NCI-H2196 (cell line): ENCODE results near the gene CMSS1.

Source experiments
- DNase-seq: peaks from one replicate; lab custom pipeline; 2025; ENCODE audit not compliant: unreplicated experiment; lab: John Stamatoyannopoulos, UW

CMSS1 gene

DNA sequence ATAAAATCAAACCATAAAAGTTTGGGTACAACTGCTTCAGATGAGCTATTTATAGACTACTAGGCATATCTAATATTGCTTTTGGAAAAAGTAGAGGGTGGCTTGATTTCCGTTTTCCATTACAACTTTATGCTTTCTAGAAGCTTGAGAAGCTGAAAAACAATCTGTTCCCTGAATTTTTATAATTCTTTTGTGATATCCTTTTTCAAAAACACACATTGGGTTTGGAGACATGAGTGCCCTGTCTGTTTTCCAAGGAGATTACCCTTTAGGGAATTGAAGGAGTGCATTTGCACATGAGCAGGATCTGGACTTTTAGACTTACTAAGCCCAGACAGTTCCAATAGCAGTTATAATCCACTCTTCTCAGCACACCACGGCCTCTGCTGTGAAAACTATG is 346.1 kb downstream of the CMSS1 start:
- no peak for DNase-seq

DNA sequence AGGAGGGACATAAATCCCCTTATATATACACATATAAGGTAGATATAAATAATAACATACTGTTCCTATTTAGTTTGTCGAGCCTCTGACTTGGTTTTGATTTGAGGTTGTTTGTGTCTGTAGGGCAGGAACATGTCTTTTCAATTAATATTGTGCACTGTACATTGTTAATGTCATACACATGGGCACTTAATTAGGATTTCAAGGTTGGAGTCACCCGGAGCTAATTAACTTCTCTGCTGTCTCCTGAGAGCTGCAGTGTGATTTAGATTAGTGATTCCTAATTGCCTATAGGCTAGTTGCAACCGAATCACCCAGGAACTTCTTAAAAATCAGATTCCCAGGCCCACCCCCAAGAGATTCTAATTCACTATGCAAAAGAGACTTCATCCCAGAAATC is 347.1 kb downstream of the CMSS1 start:
- DNase-seq: no peak

DNA sequence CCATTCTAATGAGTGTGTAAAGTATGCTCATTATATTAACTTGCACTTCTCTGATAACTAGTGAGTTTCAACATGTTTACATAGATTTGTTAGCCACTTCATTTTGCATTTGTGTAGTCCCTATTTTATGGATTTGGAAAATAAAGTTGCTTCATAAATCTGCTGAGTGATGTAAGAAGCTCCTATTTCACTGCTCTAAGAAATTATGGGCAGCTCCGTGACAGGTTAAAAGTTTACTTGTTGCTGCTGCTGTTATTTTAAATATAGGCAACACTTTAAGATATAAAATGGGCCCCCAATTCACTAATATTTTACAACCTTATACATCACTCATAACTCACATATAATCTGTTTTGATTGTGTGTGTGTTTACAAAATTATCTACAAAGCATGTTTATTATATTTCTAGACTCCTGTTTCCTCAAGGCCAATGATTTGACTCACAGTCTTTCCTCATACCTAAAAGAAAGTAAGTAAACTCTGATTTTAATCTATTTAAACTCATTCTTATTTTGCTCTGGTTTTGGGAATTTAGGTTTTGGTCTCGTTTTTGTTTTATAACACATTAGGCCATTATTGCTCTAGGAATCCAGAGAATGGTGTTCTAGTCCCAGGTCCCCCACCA is 348.4 kb downstream of the CMSS1 start:
- DNase-seq: no peak

DNA sequence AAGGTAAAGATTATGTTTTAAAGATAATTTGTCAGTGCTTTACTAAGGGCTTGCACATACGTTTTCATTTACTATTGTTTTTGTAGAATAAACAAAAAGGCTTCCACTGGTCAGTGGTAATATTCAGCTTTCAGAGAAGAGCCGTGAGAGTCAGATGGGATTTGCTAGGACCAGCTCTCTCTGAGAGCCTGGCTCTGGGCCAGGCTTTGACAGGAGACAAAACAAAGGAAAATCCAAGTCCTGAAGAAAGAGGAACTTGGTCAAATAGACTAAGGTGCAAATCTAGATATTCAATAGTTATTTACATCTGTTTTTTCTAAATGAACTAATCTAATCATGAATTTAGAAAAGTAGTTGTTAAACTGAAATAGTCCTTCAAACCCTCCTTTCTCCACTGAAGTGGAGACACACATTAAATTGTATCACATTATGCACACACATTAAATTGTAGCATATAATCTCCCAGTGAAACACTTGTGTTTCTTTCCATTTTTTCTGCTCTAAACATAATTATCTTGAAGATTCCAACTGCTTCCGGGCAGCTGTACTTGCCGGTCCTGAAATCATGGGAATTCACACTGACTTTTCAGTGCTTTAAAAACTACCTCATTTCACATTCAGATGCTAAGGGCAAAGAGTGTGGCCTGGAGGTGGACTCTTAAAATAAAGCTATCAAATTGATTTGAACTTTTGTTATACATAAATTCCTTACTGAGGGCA is 351.7 kb downstream of the CMSS1 start:
- DNase-seq: peak; percentile 13

DNA sequence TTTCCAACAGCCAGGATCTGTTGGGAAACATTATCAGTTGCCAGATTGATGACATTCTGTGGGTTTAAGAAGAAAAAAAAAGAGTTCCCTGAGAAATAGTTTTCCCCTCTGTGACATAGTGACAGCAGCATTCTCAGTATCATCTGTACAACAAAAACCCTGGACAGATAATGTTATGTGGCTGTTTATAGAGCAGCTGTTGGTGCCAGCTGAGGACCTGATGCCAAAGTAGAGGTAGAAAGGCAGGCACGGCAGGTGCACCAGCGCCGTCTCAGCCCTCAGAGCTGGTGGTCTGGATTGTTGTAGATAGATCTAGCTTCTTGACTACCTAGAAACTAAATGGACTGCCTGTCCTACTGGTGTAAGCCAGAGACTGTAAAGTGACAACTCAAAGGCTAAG is 352.8 kb downstream of the CMSS1 start:
- no peak for DNase-seq

DNA sequence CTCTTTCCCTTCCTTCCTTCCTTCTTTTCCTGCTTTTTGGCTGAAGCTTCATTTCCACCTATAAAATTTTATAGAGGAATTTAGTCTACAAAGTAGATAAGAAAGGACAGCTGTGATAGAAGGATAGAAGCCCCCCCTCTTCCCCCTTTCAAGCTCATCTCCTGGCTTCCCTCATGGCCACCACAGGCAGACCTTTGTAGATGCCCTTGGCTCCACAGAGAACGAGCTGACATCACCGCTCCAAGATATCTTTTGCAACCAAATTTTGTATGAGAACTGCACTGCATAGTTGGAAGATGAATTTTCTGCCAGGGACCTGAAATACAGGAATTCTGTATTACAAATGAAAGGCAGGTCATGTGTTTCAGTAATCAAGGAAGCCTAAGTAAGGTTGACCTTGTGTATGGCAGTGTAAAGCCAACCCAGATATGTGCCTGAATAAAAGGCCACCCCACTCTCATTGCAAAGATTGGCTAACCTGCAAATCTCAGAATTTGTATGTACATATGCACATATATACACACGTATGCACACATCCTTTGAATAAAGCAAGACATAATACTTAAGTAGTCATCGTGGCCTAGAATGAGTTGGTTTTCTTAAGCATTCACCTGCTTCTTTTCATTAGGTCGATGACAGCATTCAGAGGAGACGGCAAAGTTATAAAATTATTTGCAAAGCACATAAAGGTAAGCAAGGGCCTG is 353.7 kb downstream of the CMSS1 start:
- DNase-seq: no peak

DNA sequence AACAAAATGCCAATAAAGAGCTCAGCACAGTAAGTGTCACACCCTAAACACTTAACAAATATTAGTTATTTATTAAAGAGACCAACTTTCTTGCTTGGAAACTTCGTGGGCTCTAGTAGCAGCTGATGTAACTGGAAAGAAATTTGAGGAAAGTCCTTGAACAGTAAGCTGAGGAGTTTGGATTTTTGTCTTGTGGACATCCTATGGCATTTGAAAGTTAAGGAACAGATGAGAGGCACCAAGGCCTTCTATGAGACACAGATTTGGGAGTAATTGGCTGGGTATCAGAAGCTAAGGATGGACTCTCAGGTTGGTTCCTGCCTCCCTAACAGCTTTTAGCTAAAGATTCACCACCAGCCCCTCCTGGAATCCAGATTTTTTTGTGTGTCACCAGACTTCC is 356.3 kb downstream of the CMSS1 start:
- no peak for DNase-seq

DNA sequence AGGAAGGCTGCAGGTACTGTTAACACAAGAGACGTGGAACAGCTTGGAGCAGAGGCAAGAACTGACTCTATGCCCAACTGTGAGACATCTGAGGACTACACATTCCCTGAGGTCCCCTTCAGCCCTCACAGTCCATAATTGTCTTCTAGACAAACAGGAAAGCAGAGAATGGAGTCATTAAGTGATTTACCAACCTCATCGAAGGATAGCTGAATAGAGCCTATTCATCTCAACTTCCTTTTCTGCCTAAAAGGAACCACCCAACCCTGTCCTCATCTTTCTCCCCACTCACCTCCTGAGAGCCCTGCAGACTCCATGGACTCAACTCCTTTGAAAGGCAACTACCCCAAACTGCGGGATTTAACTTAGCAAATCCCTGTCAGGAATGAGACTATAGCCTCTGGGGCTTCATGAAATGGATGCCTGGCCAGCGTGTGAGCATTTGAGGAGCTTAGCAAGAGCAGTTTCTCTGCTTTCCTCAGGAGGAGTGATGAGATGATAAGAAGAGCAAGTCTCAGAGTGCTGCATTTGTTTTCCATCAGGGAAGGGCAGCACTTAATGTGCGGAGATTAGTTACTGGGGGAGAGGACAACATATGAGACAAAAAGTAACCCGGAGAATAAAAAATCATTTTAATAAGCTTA is 358.1 kb downstream of the CMSS1 start:
- DNase-seq: no peak

DNA sequence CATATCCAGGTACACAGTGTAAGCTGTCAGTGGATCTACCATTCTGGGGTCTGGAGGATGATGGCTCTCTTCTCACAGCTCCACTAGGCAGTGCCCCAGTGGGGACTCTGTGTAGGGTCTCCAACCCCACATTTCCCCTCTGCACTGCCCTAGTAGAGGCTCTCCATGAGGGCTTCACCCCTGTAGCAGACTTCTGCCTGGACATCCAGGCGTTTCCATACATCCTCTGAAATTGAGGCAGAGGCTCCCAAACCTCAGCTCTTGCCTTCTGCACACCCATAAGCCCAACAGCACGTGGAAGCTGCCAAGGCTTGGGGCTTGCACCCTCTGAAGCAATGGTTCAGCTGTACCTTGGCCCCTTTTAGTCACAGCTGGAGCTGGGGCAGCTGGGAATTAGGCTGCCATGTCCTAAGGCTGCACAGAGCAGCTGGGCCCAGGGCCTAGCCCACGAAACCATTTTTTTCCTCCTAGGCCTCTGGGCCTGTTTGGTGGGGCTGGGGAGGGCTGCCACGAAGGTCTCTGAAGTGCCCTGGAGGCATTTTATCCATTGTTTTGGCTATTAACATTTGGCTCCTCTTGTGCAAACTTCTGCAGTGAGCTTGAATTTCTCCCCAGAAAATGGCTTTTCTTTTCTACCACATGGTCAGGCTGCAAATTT is 362.2 kb downstream of the CMSS1 start:
- DNase-seq: no peak

DNA sequence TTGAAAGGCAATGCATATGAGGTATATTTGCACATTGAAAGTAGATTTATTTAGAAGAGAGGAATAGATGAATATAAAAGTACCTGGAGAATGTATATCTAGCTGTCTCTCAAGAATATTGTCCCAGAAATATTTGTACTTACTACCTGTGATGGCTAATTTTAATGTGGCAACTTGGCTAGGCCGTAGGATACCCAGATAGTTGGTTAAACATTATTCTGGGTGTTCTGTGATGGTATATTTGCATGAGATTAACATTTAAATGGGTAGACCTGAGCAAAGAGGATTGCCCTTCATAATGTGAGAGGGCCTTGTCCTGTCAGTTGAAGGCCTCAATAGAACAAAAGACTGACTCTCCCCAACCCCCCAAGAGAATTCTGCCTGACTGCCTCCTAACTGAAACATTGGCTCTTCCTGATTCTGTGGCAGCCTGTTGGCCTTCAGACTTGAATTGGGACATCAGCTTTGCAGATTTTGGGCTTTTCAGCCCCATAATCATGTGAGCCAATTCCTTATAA is 366.0 kb downstream of the CMSS1 start:
- DNase-seq: no peak

DNA sequence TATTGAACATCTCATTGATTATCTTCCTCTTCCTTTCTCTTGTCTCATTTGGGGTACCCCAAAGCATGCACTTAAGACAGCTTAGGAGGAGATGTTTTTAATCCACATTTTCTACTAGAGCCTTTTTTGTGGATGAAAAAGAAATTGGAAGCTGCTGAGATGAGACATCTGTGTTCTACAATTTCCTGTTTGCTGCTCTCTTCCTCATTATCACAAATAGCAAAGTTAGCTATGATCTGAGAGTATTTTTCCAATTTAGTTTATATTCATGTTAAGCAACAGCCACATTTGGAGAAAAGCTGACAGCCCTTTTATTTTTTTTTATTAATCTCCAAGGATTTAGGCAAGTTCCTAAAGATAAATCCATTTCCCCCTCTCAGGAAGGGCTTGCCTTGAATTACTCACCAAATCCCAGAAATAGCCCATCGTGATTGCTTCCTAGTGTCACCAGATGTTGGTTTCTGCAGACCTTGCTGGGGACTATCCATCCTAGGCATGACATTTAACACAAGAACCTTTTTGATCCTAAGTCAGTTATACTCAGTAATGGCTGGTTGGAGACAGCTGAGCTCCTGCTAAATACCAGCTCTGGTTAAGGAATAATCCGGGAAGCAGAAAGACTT is 367.4 kb downstream of the CMSS1 start:
- DNase-seq: no peak

DNA sequence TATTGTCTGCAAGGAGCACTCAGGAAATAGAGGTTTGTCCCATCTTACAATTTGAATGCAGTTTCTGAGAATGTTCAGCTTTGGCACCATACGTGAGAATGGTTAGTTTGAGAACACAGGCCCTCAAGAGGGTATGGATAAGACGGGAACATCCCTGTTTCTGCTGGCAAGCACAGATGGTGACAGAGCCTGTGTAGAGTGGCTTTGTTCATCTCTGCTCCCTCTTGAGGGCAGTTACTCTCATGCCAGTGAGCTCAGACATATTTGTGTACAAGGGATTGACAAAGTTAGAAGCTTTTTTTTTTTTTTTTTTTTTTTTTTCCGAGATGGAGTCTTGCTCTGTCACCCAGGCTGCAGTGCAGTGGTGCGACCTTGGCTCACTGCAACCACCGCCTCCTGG is 368.2 kb downstream of the CMSS1 start:
- no peak for DNase-seq

DNA sequence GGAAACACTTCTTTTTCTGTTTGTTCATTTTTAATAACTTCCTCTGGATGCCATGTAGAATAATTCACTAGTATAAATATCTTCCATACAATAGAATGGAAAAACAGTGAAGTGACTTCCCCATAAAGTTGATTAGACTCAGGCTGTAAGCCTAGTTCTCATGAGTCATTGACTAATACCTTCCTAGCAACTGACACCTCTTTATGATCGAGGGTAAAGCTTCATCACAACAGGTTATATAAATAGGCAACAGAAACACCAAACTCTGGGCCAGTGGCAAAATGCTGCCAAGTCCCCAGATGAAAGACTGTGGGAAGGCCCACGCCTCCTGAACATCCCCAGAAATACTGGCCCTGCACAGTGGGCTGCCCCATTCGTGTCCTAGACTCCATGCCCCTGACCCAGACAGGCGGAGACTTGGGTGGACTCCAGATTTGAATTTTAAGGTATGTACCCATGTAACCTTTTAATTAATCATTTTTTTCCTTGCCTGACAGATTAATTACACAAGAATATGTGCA is 371.8 kb downstream of the CMSS1 start:
- no peak for DNase-seq

DNA sequence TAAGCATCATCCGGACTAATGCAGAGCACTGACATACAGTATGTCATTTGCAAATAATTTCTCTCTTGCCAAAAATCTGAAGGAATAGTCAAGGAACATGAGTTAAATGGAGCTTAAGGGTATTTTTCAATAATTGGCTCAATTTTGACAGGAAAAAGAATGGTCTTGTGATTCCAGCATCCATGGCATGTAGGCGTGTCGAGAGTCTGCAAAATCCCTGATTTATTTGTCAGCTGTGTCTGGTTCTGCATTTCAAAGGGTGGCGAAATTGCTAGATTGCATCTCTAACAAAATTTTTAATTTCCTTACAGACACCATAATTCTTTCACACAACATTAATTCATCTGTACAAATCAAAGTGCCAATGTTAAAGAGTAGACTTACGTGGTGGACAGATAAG is 377.7 kb downstream of the CMSS1 start:
- DNase-seq: no peak

DNA sequence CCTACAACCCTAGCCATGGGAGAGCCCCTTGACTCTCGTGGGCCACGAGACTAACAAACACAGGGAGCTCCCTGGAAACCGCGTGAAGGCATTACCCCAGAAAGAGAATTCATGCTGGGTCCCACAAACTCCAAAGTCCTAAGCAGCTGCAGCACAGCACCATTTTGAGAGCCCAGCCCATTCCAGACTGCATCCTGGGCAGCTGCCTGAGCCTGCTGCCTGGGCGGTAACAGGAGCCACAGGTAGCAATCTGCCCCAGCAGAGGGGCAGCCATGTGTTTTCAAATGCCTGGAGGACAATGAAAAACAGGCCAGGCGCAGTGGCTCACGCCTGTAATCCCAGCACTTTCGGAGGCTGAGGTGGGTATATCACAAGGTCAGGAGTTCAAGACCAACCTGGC is 380.2 kb downstream of the CMSS1 start:
- no peak for DNase-seq

DNA sequence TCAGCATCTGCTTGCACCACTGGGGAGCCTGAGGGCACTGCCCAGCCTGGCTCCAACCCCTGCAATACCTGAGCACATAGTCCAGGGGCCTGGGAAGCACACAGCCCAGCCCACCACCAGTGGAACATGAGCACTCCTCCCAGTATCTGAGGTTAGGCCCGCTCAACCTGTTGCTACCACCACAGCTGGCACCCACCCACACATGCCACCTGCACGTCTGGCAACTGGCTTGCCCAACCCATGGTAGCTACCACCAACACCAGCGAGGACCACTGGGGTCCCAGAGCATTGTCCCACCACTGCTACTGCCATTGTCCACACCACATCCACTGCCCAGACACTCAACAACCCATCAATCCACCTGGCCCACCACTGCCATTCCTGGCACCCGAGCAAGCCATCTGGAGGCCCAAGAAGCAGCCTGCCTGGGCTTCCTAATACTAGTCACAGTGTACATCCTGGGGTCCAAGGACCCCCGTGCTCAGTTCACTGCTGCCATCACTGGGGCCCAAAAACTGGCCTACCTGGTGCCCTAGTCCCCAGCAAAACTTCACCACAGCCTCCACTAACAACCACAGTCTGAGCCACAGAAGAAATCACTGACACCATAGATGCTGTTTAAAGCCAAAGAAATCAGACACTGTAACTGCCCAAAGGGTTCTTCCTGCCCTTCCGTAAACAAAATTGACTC is 381.1 kb downstream of the CMSS1 start:
- DNase-seq: no peak

DNA sequence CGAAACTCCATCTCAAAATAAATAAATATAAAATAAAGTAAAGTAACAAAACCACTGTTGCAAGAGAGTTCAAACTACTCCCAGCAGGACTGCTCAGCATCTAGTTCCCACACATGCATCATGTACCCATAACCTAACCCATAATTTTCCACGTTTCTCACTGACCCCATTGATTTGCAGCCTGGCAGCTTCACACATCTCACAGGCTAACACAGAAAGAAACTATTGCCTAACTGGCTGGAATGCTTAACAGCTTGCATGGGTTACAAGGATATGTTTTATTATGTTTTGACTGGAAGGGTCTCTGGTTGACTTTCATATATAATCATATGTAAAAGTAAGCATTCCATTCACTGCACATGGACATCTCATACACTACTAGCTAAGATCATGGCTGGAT is 387.5 kb downstream of the CMSS1 start:
- DNase-seq: no peak

DNA sequence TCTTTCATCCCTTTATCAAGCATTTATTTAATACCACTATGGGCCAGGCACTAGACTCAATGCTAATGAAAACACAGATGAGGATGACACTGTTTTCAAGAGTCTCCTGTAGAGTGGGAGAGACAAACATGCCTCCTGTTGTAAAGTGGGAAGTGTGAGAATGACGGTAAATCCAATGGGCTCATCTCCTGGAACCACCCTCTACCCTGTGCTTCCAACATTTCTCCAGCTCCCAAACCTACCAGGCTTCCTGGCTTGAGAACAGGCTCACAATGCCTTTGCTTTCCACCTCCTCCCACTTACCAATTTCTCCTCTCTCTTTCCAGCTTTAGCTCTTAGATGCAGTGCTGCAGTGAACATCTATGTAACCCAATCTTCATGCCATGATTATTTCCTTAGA is 389.0 kb downstream of the CMSS1 start:
- DNase-seq: no peak

DNA sequence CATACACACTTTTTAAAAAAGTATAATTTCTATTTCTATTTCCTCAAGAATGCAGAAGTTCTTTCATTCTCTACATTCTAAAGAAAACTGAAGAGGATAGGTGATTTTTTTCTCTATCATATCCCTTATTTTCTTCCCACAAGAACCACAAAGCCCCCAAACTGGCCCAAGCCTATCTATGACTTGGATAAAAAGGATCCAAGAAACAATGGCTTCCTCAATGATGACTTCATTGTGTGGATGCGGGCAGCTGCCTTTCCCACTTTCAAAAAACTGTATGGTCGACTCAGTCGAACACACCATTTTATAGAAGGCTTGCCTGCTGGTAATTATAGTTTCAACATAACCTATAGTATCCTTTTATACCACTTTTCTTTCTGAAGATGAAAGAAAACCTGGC is 390.2 kb downstream of the CMSS1 start:
- DNase-seq: no peak

DNA sequence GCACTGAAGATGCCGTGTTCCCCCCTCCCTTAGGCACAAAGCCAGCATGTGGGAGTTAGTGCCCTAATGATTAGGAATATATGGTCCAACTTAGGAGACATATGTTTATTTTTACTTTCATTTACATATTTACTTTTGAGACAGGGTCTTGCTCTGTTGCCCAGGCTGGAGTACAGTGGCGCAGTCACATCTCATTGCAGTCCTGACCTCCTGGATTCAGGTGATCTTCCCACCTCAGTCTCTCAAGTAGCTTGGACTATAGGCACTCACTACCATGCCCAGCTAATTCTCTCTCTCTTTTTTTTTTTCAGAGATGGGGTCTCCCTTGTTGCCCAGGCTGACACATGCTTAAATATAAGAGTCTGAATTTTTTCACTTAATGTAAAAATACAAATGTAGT is 391.5 kb downstream of the CMSS1 start:
- DNase-seq: no peak
